DOHH2 (cell line): ENCODE measurements around the gene PRDM5.

Experiments
- H3F3A ChIP-seq: fragments of 200-600 bp; sonication (generic), shearing (Covaris generic); 2 replicates; pipeline ENCODE4 v1.6.0; 2016; ENCODE audit warnings: antibody characterized with exemption, mild to moderate bottlenecking; ENCODE audit not compliant: control insufficient read depth, insufficient read depth
- H3K27ac ChIP-seq: fragments of 200-600 bp; sonication (generic); 2 replicates; pipeline ENCODE4 v1.5.1; 2014; ENCODE audit warnings: low read depth, mild to moderate bottlenecking, low read length, moderate library complexity
- H3K27me3 ChIP-seq: fragments of 200-600 bp; sonication (generic); 2 replicates; pipeline ENCODE4 v1.6.1; 2014; ENCODE audit warnings: mild to moderate bottlenecking, low read length, mixed read lengths; ENCODE audit not compliant: control insufficient read depth
- H3K36me3 ChIP-seq: fragments of 200-600 bp; sonication (generic); 2 replicates; pipeline ENCODE4 v1.6.1; 2014; ENCODE audit warnings: mild to moderate bottlenecking, low read length, moderate library complexity, mixed read lengths; ENCODE audit not compliant: control insufficient read depth
- H3K4me1 ChIP-seq: fragments of 200-600 bp; sonication (generic); 2 replicates; pipeline ENCODE4 v1.6.1; 2014; ENCODE audit warnings: mild to moderate bottlenecking, low read length, mixed read lengths; ENCODE audit not compliant: control insufficient read depth
- H3K4me2 ChIP-seq: fragments of 200-600 bp; sonication (generic); 2 replicates; pipeline ENCODE4 v1.6.0; 2014; ENCODE audit warnings: mild to moderate bottlenecking, low read length, moderate library complexity
- H3K4me3 ChIP-seq: fragments of 200-600 bp; sonication (generic); 2 replicates; pipeline ENCODE4 v1.5.1; 2014; ENCODE audit warnings: mild to moderate bottlenecking, low read length, mixed read lengths
- H3K79me2 ChIP-seq: fragments of 200-600 bp; sonication (generic); 2 replicates; pipeline ENCODE4 v1.6.1; 2014; ENCODE audit warnings: mild to moderate bottlenecking, low read length, mixed read lengths; ENCODE audit not compliant: control insufficient read depth
- H3K9me2 ChIP-seq: fragments of 200-600 bp; sonication (generic); replicated peaks from 2 replicates; pipeline ENCODE4 v1.6.1; 2014; ENCODE audit warnings: mild to moderate bottlenecking, low read length, mixed read lengths; ENCODE audit not compliant: control insufficient read depth
- H3K9me3 ChIP-seq: fragments of 200-600 bp; sonication (generic); 2 replicates; pipeline ENCODE4 v1.6.1; 2014; ENCODE audit warnings: antibody characterized with exemption, low read length, mixed read lengths; ENCODE audit not compliant: control insufficient read depth, insufficient read depth
- H4K20me1 ChIP-seq: fragments of 200-600 bp; sonication (generic); 2 replicates; pipeline ENCODE4 v1.6.0; 2014; ENCODE audit warnings: low read depth, mild to moderate bottlenecking, antibody characterized with exemption, low read length, moderate library complexity; ENCODE audit not compliant: control insufficient read depth, insufficient read depth
- CTCF ChIP-seq: fragments of 200-600 bp; sonication (generic); IDR thresholded peaks from one replicate; pipeline ENCODE4 v1.5.1; 2014; ENCODE audit warnings: antibody characterized with exemption, mild to moderate bottlenecking, low read depth, low read length; ENCODE audit not compliant: poor library complexity, severe bottlenecking
- EZH2phosphoT487 ChIP-seq: fragments of 200-600 bp; sonication (generic); IDR thresholded peaks from 2 replicates; pipeline ENCODE4 v1.6.1; 2017; ENCODE audit warnings: borderline replicate concordance, mild to moderate bottlenecking, antibody characterized with exemption, low read length, moderate library complexity, mixed read lengths

The PRDM5 gene

GRCh38 chr4:120942776-120943175 is 20.2 kb upstream of the PRDM5 start:
- Histone ChIP-seq H3K4me2 (no peak overlapping the region), H3K27ac (no peak overlapping the region), H3K9me3 (no peaks in the 10 kb centered on the region), H3K4me1 (no peaks in the 10 kb centered on the region), H3K9me2 (no peaks in the 10 kb centered on the region), H3K4me3 (no peak overlapping the region), H4K20me1 (no peaks in the 10 kb centered on the region), H3K36me3 (no peaks in the 10 kb centered on the region), H3K79me2 (no peaks in the 10 kb centered on the region), H3F3A (no peaks in the 10 kb centered on the region), H3K27me3 (no peaks in the 10 kb centered on the region)
- no peak for TF ChIP-seq CTCF
- no peak for TF ChIP-seq EZH2phosphoT487

- no peak overlapping the region for H3K4me3 ChIP-seq
- H3K4me1 ChIP-seq: no peaks in the 10 kb centered on the region
- H3K79me2 ChIP-seq: no peaks in the 10 kb centered on the region
- H3K4me2 ChIP-seq: no peak overlapping the region
- H3K27me3 ChIP-seq: no peaks in the 10 kb centered on the region
- no peaks in the 10 kb centered on the region for H4K20me1 ChIP-seq
- H3K9me3 ChIP-seq: no peaks in the 10 kb centered on the region
- H3K36me3 ChIP-seq: no peaks in the 10 kb centered on the region
- no peak for TF ChIP-seq CTCF
- no peak for TF ChIP-seq EZH2phosphoT487
- H3K9me2 ChIP-seq: no peaks in the 10 kb centered on the region
- H3F3A ChIP-seq: no peaks in the 10 kb centered on the region
- H3K27ac ChIP-seq: no peak overlapping the region
Measured at GRCh38 chr4:120940547-120940946, 18.0 kb upstream of the PRDM5 start.

GRCh38 chr4:120939693-120940092 is 17.2 kb upstream of the PRDM5 start:
- H3K79me2 ChIP-seq: no peaks in the 10 kb centered on the region
- no peak overlapping the region for H3K27ac ChIP-seq
- no peak overlapping the region for H3K4me2 ChIP-seq
- H4K20me1 ChIP-seq: no peaks in the 10 kb centered on the region
- no peaks in the 10 kb centered on the region for H3K9me2 ChIP-seq
- H3K27me3 ChIP-seq: no peaks in the 10 kb centered on the region
- no peaks in the 10 kb centered on the region for H3K36me3 ChIP-seq
- H3K4me3 ChIP-seq: no peak overlapping the region
- no peaks in the 10 kb centered on the region for H3K9me3 ChIP-seq
- TF ChIP-seq CTCF (no peak), EZH2phosphoT487 (no peak)
- H3F3A ChIP-seq: no peaks in the 10 kb centered on the region
- H3K4me1 ChIP-seq: no peaks in the 10 kb centered on the region

- H3K4me1 ChIP-seq: no peaks in the 10 kb centered on the region
- H4K20me1 ChIP-seq: no peaks in the 10 kb centered on the region
- TF ChIP-seq EZH2phosphoT487: no peak
- no peak for TF ChIP-seq CTCF
- H3K36me3 ChIP-seq: no peaks in the 10 kb centered on the region
- no peaks in the 10 kb centered on the region for H3K9me3 ChIP-seq
- no peaks in the 10 kb centered on the region for H3K27me3 ChIP-seq
- H3K4me2 ChIP-seq: no peak overlapping the region
- no peaks in the 10 kb centered on the region for H3K79me2 ChIP-seq
- H3K27ac ChIP-seq: no peak overlapping the region
- no peaks in the 10 kb centered on the region for H3F3A ChIP-seq
- no peaks in the 10 kb centered on the region for H3K9me2 ChIP-seq
- H3K4me3 ChIP-seq: no peak overlapping the region
Measured at GRCh38 chr4:120929847-120930246, 7.3 kb upstream of the PRDM5 start.
